GM06990 (cell line): ENCODE results near the gene SMC4.

ENCODE experiments used
- DNase-seq: peaks from one replicate; pipeline ENCODE4 v3.0.0-alpha.2; 2011; ENCODE audit not compliant: insufficient read length; ENCODE audit errors: extremely low read depth
- H3K27me3 ChIP-seq: replicated peaks from 2 replicates; pipeline ENCODE4 v1.6.0; 2011; ENCODE audit warnings: low read length; ENCODE audit not compliant: control insufficient read depth, insufficient read depth
- H3K36me3 ChIP-seq: 2 replicates; pipeline ENCODE4 v1.5.1; 2011; ENCODE audit warnings: low read length; ENCODE audit not compliant: control insufficient read depth, insufficient read depth
- H3K4me3 ChIP-seq: replicated peaks from 2 replicates; pipeline ENCODE4 v1.5.1; 2011; ENCODE audit warnings: low read depth, mild to moderate bottlenecking, control low read depth, low read length
- TF ChIP-seq, protein P1 (sequence below): IDR thresholded peaks from 2 replicates; pipeline ENCODE4 v1.5.1; 2011; ENCODE audit warnings: low read length, control low read depth, mild to moderate bottlenecking, inconsistent platforms; ENCODE audit not compliant: insufficient read depth, poor library complexity, severe bottlenecking

Gene SMC4

GRCh38 chr3:160471892-160472291 is 72.4 kb downstream of the SMC4 start:
- Histone ChIP-seq H3K4me3 (no peak overlapping the region), H3K27me3 (no peaks in the 10 kb centered on the region), H3K36me3 (no peaks in the 10 kb centered on the region)
- DNase-seq = no peak
- TF ChIP-seq, protein P1, sequence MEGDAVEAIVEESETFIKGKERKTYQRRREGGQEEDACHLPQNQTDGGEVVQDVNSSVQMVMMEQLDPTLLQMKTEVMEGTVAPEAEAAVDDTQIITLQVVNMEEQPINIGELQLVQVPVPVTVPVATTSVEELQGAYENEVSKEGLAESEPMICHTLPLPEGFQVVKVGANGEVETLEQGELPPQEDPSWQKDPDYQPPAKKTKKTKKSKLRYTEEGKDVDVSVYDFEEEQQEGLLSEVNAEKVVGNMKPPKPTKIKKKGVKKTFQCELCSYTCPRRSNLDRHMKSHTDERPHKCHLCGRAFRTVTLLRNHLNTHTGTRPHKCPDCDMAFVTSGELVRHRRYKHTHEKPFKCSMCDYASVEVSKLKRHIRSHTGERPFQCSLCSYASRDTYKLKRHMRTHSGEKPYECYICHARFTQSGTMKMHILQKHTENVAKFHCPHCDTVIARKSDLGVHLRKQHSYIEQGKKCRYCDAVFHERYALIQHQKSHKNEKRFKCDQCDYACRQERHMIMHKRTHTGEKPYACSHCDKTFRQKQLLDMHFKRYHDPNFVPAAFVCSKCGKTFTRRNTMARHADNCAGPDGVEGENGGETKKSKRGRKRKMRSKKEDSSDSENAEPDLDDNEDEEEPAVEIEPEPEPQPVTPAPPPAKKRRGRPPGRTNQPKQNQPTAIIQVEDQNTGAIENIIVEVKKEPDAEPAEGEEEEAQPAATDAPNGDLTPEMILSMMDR = no peak

DNA sequence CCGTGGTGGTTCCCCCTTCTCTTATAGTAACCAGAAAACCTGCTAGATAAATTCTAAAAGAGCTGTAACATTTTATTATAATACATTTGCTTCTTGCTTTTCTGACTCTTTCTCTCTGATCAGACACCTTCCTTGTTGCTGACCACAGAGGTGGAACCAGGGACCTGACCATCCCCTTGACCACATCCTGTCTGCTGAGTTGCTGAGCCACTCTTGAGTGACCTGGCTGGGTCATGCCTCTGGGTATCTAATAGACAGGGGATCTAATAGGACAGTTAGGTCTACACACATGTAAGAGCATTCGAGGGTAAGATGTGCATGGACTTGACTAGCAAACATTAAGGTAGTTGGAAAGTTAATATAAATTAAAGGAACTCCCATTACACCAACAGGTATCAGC is 72.9 kb downstream of the SMC4 start:
- Histone ChIP-seq H3K4me3 (no peak overlapping the region), H3K36me3 (no peaks in the 10 kb centered on the region), H3K27me3 (no peaks in the 10 kb centered on the region)
- no peak for DNase-seq
- TF ChIP-seq, protein P1 = no peak

DNA sequence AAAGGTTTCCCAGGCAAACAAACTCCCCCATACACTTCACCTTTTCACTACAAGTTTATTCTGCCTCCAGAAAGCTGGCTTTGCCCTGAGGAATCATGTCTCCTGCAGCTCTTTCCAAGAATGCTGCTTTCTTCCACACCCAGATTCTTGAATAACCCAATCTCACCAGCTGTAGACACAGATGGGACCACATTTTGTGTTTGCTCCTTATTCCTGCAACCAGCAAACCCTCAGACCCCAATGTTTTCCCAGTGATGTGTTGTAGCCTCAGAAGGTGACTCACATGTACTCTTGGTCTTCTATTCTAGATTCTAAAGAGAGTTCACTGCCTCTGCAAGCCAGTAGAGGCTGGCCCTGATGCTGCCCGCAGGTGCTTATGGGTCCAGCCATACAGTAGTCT is 73.8 kb downstream of the SMC4 start:
- H3K27me3 ChIP-seq = no peaks in the 10 kb centered on the region
- TF ChIP-seq, protein P1 = no peak
- no peaks in the 10 kb centered on the region for H3K36me3 ChIP-seq
- H3K4me3 ChIP-seq = no peak overlapping the region
- no peak for DNase-seq

- TF ChIP-seq, protein P1 = no peak
- DNase-seq = no peak
- Histone ChIP-seq H3K27me3 (no peaks in the 10 kb centered on the region), H3K36me3 (no peaks in the 10 kb centered on the region), H3K4me3 (no peak overlapping the region)
Observed at GRCh38 chr3:160473978-160474377, 74.5 kb downstream of the SMC4 start.

- Histone ChIP-seq H3K27me3 (no peaks in the 10 kb centered on the region), H3K36me3 (no peaks in the 10 kb centered on the region), H3K4me3 (no peak overlapping the region)
- no peak for DNase-seq
- TF ChIP-seq, protein P1 = no peak
Observed at GRCh38 chr3:160474416-160474838, 75.0 kb downstream of the SMC4 start.

DNA sequence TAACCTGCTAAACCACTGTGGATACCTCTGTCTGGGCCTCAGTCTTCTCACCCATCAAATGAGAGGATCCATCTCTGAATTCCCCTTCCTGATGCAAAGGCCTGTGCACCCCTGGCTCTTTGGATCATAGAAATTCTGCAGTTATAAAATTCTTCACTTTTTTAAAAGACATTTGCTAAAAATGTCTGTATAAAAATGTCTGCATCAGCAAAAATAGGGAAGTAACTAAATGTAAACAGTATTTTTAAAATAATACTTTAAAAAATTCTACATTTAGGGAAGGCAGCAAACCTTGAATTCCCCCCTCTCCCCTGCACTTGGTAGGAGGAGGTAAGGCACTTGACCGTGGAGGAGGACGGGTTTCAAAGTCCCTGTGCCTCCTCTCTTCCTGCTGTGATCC is 75.7 kb downstream of the SMC4 start:
- Histone ChIP-seq H3K36me3 (no peaks in the 10 kb centered on the region), H3K4me3 (no peak overlapping the region), H3K27me3 (no peaks in the 10 kb centered on the region)
- no peak for DNase-seq
- TF ChIP-seq, protein P1 = no peak
